Measurements from ENCODE around the gene DSTN. TPM values are rescaled to one million over a fixed set of nuclear protein-coding genes. Genes with fewer than 3 reads are reported as not detected.

The DSTN gene
- total and polyA plus RNA-seq, 2 experiments from 2014 or later: 162 to 459 TPM

DNA sequence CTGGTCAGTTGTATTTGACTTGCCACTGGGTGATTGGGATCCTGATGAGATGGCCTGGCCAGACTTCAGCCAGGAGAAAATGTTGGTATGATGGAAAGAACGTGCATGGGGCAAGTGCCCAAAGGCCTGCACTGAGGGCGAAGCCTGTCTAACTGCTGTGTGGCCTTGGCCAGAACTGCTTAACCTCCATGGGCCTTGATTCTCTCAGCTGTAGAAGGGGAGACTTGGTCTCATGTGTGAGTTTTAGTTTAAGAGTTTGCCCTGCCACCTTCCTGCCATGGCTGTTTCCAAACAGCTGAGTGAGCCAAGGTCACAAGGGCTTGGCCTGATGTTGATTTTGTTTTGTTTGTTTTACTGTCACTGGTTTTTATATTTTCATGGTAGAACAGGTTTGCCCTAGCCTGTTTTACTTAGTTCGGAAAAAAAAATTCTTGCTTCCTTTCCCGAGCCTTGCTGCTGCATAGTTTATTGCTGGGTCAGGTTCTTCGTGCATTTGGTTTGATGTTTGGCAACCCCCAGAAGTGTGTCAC is 35.3 kb downstream of the DSTN start (continued):
- TF ChIP-seq ZNF462 (CRISPR knock-in tag; IDR thresholded peaks at IDR 0.05) (no peak), EZH2 (IDR thresholded peaks at IDR 0.05; ENCODE audit: low read depth, unreplicated experiment) (no peak), NANOG (IDR thresholded peaks at IDR 0.05; ENCODE audit: borderline replicate concordance) (no peak), POLR2AphosphoS5 (IDR thresholded peaks at IDR 0.05; ENCODE audit: low read depth) (no peak), CREB1 (CRISPR knock-in tag; IDR thresholded peaks at IDR 0.05; ENCODE audit: low read depth) (no peak), ZNF331 (CRISPR knock-in tag; IDR thresholded peaks at IDR 0.05; ENCODE audit: low read depth) (no peak), STAT1 (IDR thresholded peaks at IDR 0.05; ENCODE audit: unreplicated experiment) (no peak), JUNB (IDR thresholded peaks at IDR 0.05; ENCODE audit: unreplicated experiment) (no peak)
- TF ChIP-seq, protein P1, sequence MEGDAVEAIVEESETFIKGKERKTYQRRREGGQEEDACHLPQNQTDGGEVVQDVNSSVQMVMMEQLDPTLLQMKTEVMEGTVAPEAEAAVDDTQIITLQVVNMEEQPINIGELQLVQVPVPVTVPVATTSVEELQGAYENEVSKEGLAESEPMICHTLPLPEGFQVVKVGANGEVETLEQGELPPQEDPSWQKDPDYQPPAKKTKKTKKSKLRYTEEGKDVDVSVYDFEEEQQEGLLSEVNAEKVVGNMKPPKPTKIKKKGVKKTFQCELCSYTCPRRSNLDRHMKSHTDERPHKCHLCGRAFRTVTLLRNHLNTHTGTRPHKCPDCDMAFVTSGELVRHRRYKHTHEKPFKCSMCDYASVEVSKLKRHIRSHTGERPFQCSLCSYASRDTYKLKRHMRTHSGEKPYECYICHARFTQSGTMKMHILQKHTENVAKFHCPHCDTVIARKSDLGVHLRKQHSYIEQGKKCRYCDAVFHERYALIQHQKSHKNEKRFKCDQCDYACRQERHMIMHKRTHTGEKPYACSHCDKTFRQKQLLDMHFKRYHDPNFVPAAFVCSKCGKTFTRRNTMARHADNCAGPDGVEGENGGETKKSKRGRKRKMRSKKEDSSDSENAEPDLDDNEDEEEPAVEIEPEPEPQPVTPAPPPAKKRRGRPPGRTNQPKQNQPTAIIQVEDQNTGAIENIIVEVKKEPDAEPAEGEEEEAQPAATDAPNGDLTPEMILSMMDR (conservative IDR thresholded peaks at IDR 0.05; ENCODE audit: low read depth in 2 of 2): no peak

Data from GM23338 (cell line).